BE2C (cell line): ENCODE measurements around the gene ITGA3. TPM values are rescaled to one million over a fixed set of nuclear protein-coding genes. Genes with fewer than 3 reads are reported as not detected.
A peak's percentile ranks its signal among the peaks of the same experiment; 100 is the strongest.

Experiments
- DNase-seq: peaks from one replicate; pipeline ENCODE4 v3.0.0-alpha.2; 2020
- H3K27me3 ChIP-seq: fragments of 250-450 bp; sonication (Bioruptor Pico); 2 replicates; pipeline ENCODE4 v1.5.1; 2020; ENCODE audit warnings: mild to moderate bottlenecking
- H3K36me3 ChIP-seq: fragments of 250-450 bp; sonication (Bioruptor Pico); 2 replicates; pipeline ENCODE4 v1.5.1; 2020; ENCODE audit warnings: mild to moderate bottlenecking
- H3K4me1 ChIP-seq: fragments of 250-450 bp; sonication (Bioruptor Pico); 2 replicates; pipeline ENCODE4 v1.5.1; 2020
- H3K4me3 ChIP-seq: 2 replicates; pipeline ENCODE4 v1.5.1; 2011; ENCODE audit warnings: low read depth, low read length
- H3K9me3 ChIP-seq: fragments of 250-450 bp; sonication (Bioruptor Pico); 2 replicates; pipeline ENCODE4 v1.5.1; 2020
- polyA plus RNA-seq: library from polyadenylated mRNA; unstranded; fragments of >200 nt; gene quantifications from one replicate; pipeline ENCODE4 v1.2.1, GENCODE V29; 2012; ENCODE audit warnings: low read depth, missing spikeins; ENCODE audit not compliant: insufficient read length, insufficient read depth
- TF ChIP-seq, protein P1 (sequence below): IDR thresholded peaks from 2 replicates; pipeline ENCODE4 v1.5.1; 2012; ENCODE audit warnings: mild to moderate bottlenecking, low read depth, low read length

Gene ITGA3
- polyA plus RNA-seq, result 3.4 TPM

DNA sequence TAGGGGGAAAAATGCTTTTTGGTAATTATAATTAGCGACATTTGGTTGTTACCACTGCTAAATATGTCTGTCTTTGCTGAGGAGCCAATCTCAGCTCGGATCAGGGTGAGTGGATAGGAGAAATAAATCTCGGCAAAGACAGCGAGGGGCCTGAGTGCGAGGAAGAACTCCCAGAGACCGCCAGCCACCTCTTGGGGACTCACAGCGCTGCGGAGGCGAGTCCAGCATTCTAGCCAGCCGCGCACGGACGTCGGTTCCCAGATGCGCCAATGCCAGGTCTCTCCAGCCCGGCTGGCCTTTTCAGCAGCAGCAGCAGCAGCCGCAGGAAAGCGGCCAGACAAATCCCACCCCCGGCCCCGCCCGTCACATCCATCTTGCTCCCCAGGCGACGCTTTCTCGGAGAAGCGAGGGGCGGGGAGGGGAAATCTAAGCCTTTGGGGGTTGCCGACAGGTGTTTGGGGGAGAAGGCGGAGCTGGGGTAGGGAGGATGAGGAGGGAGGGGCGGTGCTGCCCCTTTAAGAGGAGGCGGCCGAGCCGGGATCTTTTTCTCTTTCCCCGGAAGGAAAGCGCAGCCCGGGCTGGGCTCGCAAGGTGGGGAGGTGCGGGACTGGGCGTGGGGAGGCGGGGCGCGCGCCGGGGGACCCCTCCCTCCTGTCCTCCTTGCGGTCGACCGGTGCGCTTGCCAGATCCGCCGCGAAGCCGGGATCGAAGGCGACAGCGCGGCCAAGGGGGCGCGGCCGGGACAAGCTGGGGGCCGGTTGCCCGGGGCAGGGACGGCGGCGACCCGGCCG, at the start of gene ITGA3:
Gene ITGA3 (plus strand): TSS at position 685 of the 791 bp plus-strand sequence. CDS start 330 bp downstream, outside the sequence.
- H3K4me1 ChIP-seq, result no peaks in the 10 kb centered on the region

DNA sequence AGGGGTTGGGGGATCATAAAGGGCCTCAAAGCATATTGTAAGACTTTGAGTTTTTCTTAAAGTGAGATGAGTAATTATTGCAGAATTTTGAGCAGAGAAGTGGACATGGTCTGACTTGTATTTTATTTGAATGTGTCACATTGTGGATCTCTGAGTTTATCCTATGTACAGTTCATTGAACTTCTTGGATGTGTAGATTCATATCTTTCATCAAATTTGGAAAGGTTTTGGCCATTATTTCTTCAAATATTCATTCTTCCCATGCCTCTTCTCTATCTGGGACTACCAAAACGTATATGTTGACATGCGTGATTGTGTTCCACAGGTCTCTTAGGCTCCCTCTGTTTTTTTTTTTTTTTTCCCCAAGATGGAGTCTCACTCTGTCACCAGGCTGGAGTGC, 46.6 kb upstream of the ITGA3 start:
- Histone ChIP-seq H3K27me3 (peaks cover 28% of the 10 kb centered on the region), H3K36me3 (no peaks in the 10 kb centered on the region), H3K4me1 (no peaks in the 10 kb centered on the region), H3K4me3 (no peak overlapping the region), H3K9me3 (no peaks in the 10 kb centered on the region; the same call in 1 of the 2 replicates)
- TF ChIP-seq, protein P1, sequence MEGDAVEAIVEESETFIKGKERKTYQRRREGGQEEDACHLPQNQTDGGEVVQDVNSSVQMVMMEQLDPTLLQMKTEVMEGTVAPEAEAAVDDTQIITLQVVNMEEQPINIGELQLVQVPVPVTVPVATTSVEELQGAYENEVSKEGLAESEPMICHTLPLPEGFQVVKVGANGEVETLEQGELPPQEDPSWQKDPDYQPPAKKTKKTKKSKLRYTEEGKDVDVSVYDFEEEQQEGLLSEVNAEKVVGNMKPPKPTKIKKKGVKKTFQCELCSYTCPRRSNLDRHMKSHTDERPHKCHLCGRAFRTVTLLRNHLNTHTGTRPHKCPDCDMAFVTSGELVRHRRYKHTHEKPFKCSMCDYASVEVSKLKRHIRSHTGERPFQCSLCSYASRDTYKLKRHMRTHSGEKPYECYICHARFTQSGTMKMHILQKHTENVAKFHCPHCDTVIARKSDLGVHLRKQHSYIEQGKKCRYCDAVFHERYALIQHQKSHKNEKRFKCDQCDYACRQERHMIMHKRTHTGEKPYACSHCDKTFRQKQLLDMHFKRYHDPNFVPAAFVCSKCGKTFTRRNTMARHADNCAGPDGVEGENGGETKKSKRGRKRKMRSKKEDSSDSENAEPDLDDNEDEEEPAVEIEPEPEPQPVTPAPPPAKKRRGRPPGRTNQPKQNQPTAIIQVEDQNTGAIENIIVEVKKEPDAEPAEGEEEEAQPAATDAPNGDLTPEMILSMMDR, result no peak
- DNase-seq, result no peak

More for the DNA sequence above, at the start of gene ITGA3:
- DNase-seq, result peak; percentile 67
- TF ChIP-seq, protein P1, result no peak
- H3K27me3 ChIP-seq, result peaks cover 32% of the 10 kb centered on the region
- H3K36me3 ChIP-seq, result no peaks in the 10 kb centered on the region
- no peaks in the 10 kb centered on the region for H3K9me3 ChIP-seq
- peak within 1 kb of the TSS; percentile 54 for H3K4me3 ChIP-seq

DNA sequence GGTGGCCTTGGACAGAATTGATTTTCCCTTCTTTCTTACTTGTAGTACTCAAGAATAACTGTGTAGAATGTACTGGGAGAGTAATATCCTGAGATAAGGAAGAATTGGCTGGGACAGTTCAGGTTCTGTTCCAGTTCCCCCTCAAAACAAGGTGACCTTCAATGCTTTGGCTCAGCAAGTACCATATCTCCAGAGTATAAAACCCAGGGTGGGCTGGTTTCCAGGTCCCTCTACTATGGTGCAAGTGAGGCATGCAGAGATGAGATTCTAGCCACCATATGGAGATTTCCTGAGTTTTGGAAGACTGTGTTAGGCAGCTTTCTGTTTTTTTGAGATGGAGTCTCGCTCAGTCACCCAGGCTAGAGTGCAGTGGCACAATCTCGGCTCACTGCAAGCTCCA, 42.8 kb upstream of the ITGA3 start:
- Histone ChIP-seq H3K36me3 (no peaks in the 10 kb centered on the region), H3K4me3 (no peak overlapping the region), H3K9me3 (no peaks in the 10 kb centered on the region; the same call in 1 of the 2 replicates), H3K27me3 (peaks cover 28% of the 10 kb centered on the region), H3K4me1 (no peaks in the 10 kb centered on the region)
- TF ChIP-seq, protein P1, result no peak
- no peak for DNase-seq

DNA sequence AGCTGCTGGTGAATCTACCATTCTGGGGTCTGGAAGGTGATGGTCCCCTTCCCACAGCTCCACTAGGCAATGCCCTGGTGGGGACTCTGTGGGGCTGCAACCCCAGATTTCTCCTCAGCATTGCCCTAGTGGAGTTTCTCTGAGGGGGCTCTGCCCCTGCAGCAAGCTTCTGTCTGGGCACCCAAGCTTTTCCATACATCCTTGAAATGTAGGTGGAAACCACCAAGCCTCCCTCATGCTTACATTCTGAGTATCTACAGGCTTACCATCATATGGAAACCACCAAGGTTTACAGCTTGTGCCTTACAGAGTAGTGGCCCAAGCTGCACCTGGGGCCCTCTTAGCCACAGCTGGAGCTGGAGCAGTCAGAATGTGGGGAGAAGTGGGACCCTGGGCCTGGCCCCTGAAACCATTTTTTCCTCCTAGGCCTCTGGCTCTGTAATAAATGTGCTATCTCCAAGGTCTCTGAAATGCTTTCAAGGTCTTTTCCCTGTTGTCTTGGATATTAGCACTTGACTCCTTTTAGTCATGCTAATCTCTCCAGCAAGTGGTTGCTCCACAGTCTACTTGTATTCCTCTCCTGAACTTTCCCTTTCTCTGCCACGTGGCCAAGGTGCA, 41.3 kb upstream of the ITGA3 start:
- Histone ChIP-seq H3K9me3 (no peaks in the 10 kb centered on the region; the same call in 1 of the 2 replicates), H3K4me3 (no peak overlapping the region), H3K27me3 (peaks cover 32% of the 10 kb centered on the region), H3K4me1 (no peaks in the 10 kb centered on the region), H3K36me3 (no peaks in the 10 kb centered on the region)
- TF ChIP-seq, protein P1, result no peak
- DNase-seq, result no peak

DNA sequence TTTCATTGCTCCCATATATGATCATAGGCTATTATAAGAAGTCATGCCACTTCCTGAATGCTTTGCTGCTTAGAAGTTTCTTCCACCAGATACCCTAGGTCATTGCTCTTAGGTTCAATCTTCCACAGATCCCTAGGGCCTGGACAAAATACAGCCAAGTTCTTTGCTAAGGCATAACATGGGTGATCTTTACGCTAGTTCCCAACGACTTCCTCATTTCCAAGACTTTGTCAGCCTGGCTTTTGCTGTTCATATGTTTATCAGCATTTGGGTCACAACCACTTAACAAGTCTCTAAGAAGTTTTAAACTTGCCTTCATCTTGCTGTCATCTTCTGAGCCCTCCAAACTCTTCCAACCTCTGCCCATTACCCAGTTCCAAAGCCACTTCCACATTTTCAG, 40.8 kb upstream of the ITGA3 start:
- Histone ChIP-seq H3K9me3 (no peaks in the 10 kb centered on the region; the same call in 1 of the 2 replicates), H3K36me3 (no peaks in the 10 kb centered on the region), H3K4me3 (no peak overlapping the region), H3K27me3 (peaks cover 32% of the 10 kb centered on the region), H3K4me1 (no peaks in the 10 kb centered on the region)
- no peak for DNase-seq
- TF ChIP-seq, protein P1, result no peak

DNA sequence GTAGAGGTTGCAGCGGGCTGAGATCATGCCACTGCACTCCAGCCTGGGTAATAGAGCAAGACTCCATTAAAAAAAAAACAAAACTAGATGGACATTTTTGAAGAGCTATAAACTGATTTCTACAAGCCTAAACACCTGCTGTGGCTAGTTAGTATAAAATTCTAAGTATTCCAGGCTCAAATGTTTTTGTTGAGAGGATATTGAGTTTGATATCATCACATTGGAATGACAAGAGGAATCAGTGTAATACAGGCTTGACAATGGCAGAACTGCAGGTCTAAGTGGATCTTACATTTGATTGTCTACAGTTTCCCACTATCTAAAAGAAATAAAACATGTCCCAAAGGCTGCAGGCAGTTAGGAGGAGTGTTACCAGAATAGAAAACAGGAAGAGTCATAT, 37.0 kb upstream of the ITGA3 start:
- peaks cover 4% of the 10 kb centered on the region; the same call in 1 of the 2 replicates for H3K9me3 ChIP-seq
- H3K4me3 ChIP-seq, result no peak overlapping the region
- H3K27me3 ChIP-seq, result peaks cover 17% of the 10 kb centered on the region
- H3K36me3 ChIP-seq, result no peaks in the 10 kb centered on the region
- H3K4me1 ChIP-seq, result no peaks in the 10 kb centered on the region
- DNase-seq, result no peak
- TF ChIP-seq, protein P1, result no peak
